Left ventricle myocardium inferior (tissue), 1 donor: Measurements from ENCODE around the gene CDH22. TPM values are rescaled to one million over a fixed set of nuclear protein-coding genes. Genes with fewer than 3 reads are reported as not detected.

Source experiments
- DNase-seq: peaks from one replicate; pipeline ENCODE4 v3.0.0-alpha.2; 2020
- H3K27ac ChIP-seq: fragments of 200-600 bp; replicated peaks from 2 replicates; pipeline ENCODE4 v1.8.0; 2021
- H3K27me3 ChIP-seq: fragments of 200-600 bp; 2 replicates; pipeline ENCODE4 v1.8.0; 2021; ENCODE audit warnings: low read depth
- H3K36me3 ChIP-seq: fragments of 200-600 bp; 2 replicates; pipeline ENCODE4 v1.8.0; 2021
- H3K4me1 ChIP-seq: fragments of 200-600 bp; 2 replicates; pipeline ENCODE4 v1.8.0; 2021
- H3K4me3 ChIP-seq: fragments of 200-600 bp; 2 replicates; pipeline ENCODE4 v1.8.0; 2021; ENCODE audit warnings: mild to moderate bottlenecking, moderate library complexity
- H3K9me3 ChIP-seq: fragments of 200-600 bp; replicated peaks from 2 replicates; pipeline ENCODE4 v1.8.0; 2021
- CTCF ChIP-seq: fragments of 200-600 bp; IDR thresholded peaks from 2 replicates; pipeline ENCODE4 v1.8.0; 2021; ENCODE audit warnings: antibody characterized with exemption, mild to moderate bottlenecking, borderline replicate concordance
- intact Hi-C: fragments of 100-400 bp; cut with micrococcal nuclease; formaldehyde crosslinking; loops from one replicate; pipeline ENCODE4 v1.11.0; 2022
- total RNA-seq: library from RNA; stranded (reverse); fragmentation: NEBNext Ultra II Directional; extraction: Animal tissue kit (Norgen Biotek cat#: 25700); gene quantifications from one replicate; pipeline ENCODE4 v1.2.1, GENCODE V29; 2021
- donor health status: DM: no; HTN: yes; CAD: no; lungs with severe emphysema.

The CDH22 gene
- total RNA-seq, 1 donor from 2014 or later: 2.3 TPM

- no peaks in the 10 kb centered on the region for H3K9me3 ChIP-seq
- no peak for DNase-seq
- H3K27me3 ChIP-seq: peaks cover 44% of the 10 kb centered on the region
- peaks cover 36% of the 10 kb centered on the region for H3K4me1 ChIP-seq
- no peak overlapping the region for H3K27ac ChIP-seq
- no peak overlapping the region for H3K4me3 ChIP-seq
- intact Hi-C loops: no loop called here
- no peak for TF ChIP-seq CTCF
- no peaks in the 10 kb centered on the region for H3K36me3 ChIP-seq
These were observed 97.0 kb downstream of the CDH22 start for GRCh38 chr20:46211331-46211722.

GRCh38 chr20:46210672-46211330 lies 97.5 kb downstream of the CDH22 start:
- H3K4me1 ChIP-seq: peaks cover 36% of the 10 kb centered on the region
- DNase-seq: no peak
- H3K27ac ChIP-seq: no peak overlapping the region
- H3K27me3 ChIP-seq: peaks cover 44% of the 10 kb centered on the region
- H3K9me3 ChIP-seq: no peaks in the 10 kb centered on the region
- no peak for TF ChIP-seq CTCF
- intact Hi-C loops: no loop called here
- no peak overlapping the region for H3K4me3 ChIP-seq
- H3K36me3 ChIP-seq: no peaks in the 10 kb centered on the region

GRCh38 chr20:46209930-46210671 lies 98.2 kb downstream of the CDH22 start:
- H3K4me1 ChIP-seq: peaks cover 36% of the 10 kb centered on the region
- peaks cover 44% of the 10 kb centered on the region for H3K27me3 ChIP-seq
- H3K27ac ChIP-seq: no peak overlapping the region
- DNase-seq: no peak
- no peak overlapping the region for H3K4me3 ChIP-seq
- no peaks in the 10 kb centered on the region for H3K9me3 ChIP-seq
- TF ChIP-seq CTCF: no peak
- intact Hi-C loops: no loop called here
- no peaks in the 10 kb centered on the region for H3K36me3 ChIP-seq

- intact Hi-C loops: no loop called here
- Histone ChIP-seq H3K36me3 (no peaks in the 10 kb centered on the region), H3K27me3 (peaks cover 53% of the 10 kb centered on the region), H3K4me3 (no peak overlapping the region), H3K27ac (peak overlapping the region; percentile 71), H3K4me1 (peaks cover 37% of the 10 kb centered on the region), H3K9me3 (no peaks in the 10 kb centered on the region)
- DNase-seq: no peak
- TF ChIP-seq CTCF: no peak
These were observed 100.5 kb downstream of the CDH22 start for GRCh38 chr20:46207793-46208192.

- H3K4me3 ChIP-seq: peak overlapping the region; percentile 17
- H3K9me3 ChIP-seq: no peaks in the 10 kb centered on the region
- H3K4me1 ChIP-seq: peaks cover 37% of the 10 kb centered on the region
- no peaks in the 10 kb centered on the region for H3K36me3 ChIP-seq
- H3K27me3 ChIP-seq: peaks cover 56% of the 10 kb centered on the region
- peak overlapping the region; percentile 71 for H3K27ac ChIP-seq
- DNase-seq: no peak
- intact Hi-C loops: no loop called here
- TF ChIP-seq CTCF: no peak
These were observed 101.2 kb downstream of the CDH22 start for GRCh38 chr20:46206992-46207549.
